Measurements from ENCODE around the gene VIPR1. TPM values are rescaled to one million over a fixed set of nuclear protein-coding genes. Genes with fewer than 3 reads are reported as not detected.
A peak's percentile ranks its signal among the peaks of the same experiment; 100 is the strongest.

VIPR1 gene
- total RNA-seq, 1 donor, result 22.7 TPM

- H3K27me3 ChIP-seq (ENCODE audit: insufficient read depth, low read length), result no peaks in the 10 kb centered on the region
- H3K4me1 ChIP-seq (ENCODE audit: insufficient read depth, low read length), result peaks cover 21% of the 10 kb centered on the region
- no peaks in the 10 kb centered on the region for H3K9me3 ChIP-seq (ENCODE audit: low read depth, low read length)
- H3K4me3 ChIP-seq (ENCODE audit: low read length), result peak within 1 kb of the TSS; percentile 56
These were observed 79.4 kb downstream of the VIPR1 start, which contains the start of gene SEC22C for GRCh38 chr3:42581709-42582473. Gene SEC22C, minus strand, starts transcription at chr3:42581967. Its CDS starts 12,921 bp downstream, at chr3:42569046.

- Histone ChIP-seq H3K27me3 (ENCODE audit: insufficient read depth, low read length) (no peaks in the 10 kb centered on the region), H3K4me3 (ENCODE audit: low read length) (peak overlapping the region; percentile 56), H3K9me3 (ENCODE audit: low read depth, low read length) (no peaks in the 10 kb centered on the region), H3K4me1 (ENCODE audit: insufficient read depth, low read length) (peaks cover 21% of the 10 kb centered on the region)
These were observed 80.1 kb downstream of the VIPR1 start for GRCh38 chr3:42582474-42583070.

Other genes with a start within 250 kb of the VIPR1 start
- not detected for gene CCK, start 236.5 kb upstream of the VIPR1 start, total RNA-seq
- gene LYZL4, start 92.0 kb upstream of the VIPR1 start, total RNA-seq, result not detected
- 75.0 TPM for gene SEC22C, start 79.3 kb downstream of the VIPR1 start, total RNA-seq
- gene SS18L2, start 88.2 kb downstream of the VIPR1 start, total RNA-seq, result 24.0 TPM
- gene NKTR, start 98.0 kb downstream of the VIPR1 start, total RNA-seq, result 324 TPM
- 2.4 TPM for gene ZBTB47, start 151.1 kb downstream of the VIPR1 start, total RNA-seq
- not detected for gene KLHL40, start 182.9 kb downstream of the VIPR1 start, total RNA-seq
- not detected for gene HHATL, start 200.2 kb downstream of the VIPR1 start, total RNA-seq